ENCODE data around the gene ZBTB2.
A peak's percentile ranks its signal among the peaks of the same experiment; 100 is the strongest.

DNA sequence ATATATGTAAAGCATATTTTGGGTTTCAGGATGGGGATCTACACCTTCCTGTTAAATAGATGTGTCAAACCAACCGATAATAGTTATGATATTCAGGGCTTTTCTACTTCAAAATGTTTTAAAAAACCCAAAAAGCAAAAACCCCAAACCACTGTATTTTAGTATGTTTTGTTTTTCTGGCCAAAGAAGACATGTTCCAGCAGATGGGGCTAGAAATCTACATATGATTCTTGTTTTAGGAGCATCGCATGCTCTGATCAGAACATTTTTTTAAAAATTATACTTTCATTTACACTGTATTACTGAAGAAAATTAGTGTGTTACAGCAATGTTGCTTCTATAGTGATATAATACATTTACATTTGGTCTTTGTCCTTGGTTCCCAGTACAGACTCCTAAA, 49.6 kb upstream of the ZBTB2 start:
- TF ChIP-seq, protein P1, sequence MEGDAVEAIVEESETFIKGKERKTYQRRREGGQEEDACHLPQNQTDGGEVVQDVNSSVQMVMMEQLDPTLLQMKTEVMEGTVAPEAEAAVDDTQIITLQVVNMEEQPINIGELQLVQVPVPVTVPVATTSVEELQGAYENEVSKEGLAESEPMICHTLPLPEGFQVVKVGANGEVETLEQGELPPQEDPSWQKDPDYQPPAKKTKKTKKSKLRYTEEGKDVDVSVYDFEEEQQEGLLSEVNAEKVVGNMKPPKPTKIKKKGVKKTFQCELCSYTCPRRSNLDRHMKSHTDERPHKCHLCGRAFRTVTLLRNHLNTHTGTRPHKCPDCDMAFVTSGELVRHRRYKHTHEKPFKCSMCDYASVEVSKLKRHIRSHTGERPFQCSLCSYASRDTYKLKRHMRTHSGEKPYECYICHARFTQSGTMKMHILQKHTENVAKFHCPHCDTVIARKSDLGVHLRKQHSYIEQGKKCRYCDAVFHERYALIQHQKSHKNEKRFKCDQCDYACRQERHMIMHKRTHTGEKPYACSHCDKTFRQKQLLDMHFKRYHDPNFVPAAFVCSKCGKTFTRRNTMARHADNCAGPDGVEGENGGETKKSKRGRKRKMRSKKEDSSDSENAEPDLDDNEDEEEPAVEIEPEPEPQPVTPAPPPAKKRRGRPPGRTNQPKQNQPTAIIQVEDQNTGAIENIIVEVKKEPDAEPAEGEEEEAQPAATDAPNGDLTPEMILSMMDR (IDR thresholded peaks at IDR 0.05; ENCODE audit: extremely low read depth in 1 of 2, insufficient read depth in 1 of 2, low read depth in 1 of 2, low read length in 2 of 2) = peak in 1 of 2 donors; percentile 5
- no peak for TF ChIP-seq POLR2A (IDR thresholded peaks at IDR 0.05; ENCODE audit: low read depth, low read length)
- TF ChIP-seq MAX (IDR thresholded peaks at IDR 0.05; ENCODE audit: insufficient read depth, insufficient read length) = no peak
- TF ChIP-seq EZH2 (IDR thresholded peaks at IDR 0.05; ENCODE audit: borderline replicate concordance, low read depth, low read length, severe bottlenecking) = no peak
- TF ChIP-seq JUN (IDR thresholded peaks at IDR 0.05; ENCODE audit: borderline replicate concordance, insufficient read depth, insufficient read length, low read depth) = no peak
